Upper lobe of left lung (tissue), 4 donors: ENCODE data around the gene LSM3.

Source experiments
- CTCF ChIP-seq, 6 experiments: fragments of 450-650 bp in 4 of 6; fragments of 200-600 bp in 2 of 6; sonication (generic) in 2 of 6; IDR thresholded peaks; one replicate each; pipeline ENCODE4 v1.5.1; 2016 to 2019; ENCODE audit warnings: antibody characterized with exemption in 6 of 6
- EP300 ChIP-seq, 4 donors: sonication (generic); formaldehyde crosslinking; IDR thresholded peaks; one replicate each; pipeline ENCODE4 v1.5.1; 2017; ENCODE audit warnings: antibody characterized with exemption in 4 of 4, control low read depth in 2 of 4
- POLR2A ChIP-seq, 4 donors: fragments of 450-650 bp; IDR thresholded peaks; one replicate each; pipeline ENCODE4 v1.5.1; 2016 to 2017; ENCODE audit warnings: antibody characterized with exemption in 4 of 4, mild to moderate bottlenecking in 2 of 4
- POLR2AphosphoS5 ChIP-seq, 2 donors: sonication (generic); formaldehyde crosslinking; IDR thresholded peaks; one replicate each; pipeline ENCODE4 v1.5.1; 2017; ENCODE audit warnings: antibody characterized with exemption in 2 of 2

DNA sequence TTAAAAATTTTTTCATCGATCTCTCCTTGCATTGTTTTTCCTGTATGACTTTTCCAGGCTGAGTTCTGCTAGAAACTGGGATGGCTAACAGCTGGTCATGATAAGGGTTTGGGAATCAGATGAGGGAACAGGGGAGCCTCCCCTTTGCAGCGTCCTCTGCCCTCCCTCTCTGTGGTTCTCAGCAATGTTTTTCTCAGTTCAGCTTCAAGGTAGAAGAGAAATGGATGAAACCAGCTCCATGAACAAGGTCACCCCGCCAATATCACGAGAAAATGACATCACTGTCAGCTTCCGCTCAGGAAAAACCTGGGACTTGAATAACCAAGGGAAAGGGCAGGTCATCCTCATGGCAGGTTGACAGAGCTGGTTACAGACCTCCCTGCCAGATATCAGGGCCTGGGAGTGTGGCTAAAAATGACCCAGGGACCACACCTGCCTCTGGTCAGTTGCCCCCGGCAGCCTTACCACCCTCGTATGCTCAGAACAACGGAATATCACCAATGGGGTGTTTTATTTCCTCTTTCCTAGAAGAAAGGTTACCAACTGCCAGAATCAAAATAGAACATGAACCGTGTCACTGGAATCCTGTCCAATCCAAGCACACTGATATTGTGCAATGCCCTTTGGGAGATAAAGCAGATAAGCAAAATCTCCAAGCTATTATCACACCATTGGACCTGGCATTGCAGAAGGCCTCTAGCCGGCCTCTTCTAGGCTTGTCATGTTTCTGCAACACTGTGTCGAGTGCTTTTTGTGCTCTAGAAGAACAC, 26.1 kb downstream of the LSM3 start:
- TF ChIP-seq CTCF (IDR thresholded peaks at IDR 0.05) = no peak
- no peak for TF ChIP-seq POLR2A (IDR thresholded peaks at IDR 0.05)
- peak; percentile 42 to 53 for TF ChIP-seq POLR2AphosphoS5 (IDR thresholded peaks at IDR 0.05)
- TF ChIP-seq EP300 (IDR thresholded peaks at IDR 0.05) = no peak
